GM23248 (cell line): Measurements from ENCODE around the gene TMEM43. TPM values are rescaled to one million over a fixed set of nuclear protein-coding genes. Genes with fewer than 3 reads are reported as not detected.
"Not testable (repeated sequence)": the region's sequence is repeated elsewhere in the genome, so short reads cannot be mapped to it uniquely, and the experiment has no call there.

ENCODE experiments used
- DNase-seq: peaks from one replicate; pipeline ENCODE4 v3.0.0-alpha.2; 2015
- H2AFZ ChIP-seq: fragments of 200-600 bp; sonication (generic); 2 replicates; pipeline ENCODE4 v1.6.1; 2016; ENCODE audit warnings: antibody characterized with exemption
- H3F3A ChIP-seq: fragments of 200-600 bp; sonication (generic); 2 replicates; pipeline ENCODE4 v1.6.1; 2016; ENCODE audit warnings: mild to moderate bottlenecking, antibody characterized with exemption, mixed run types; ENCODE audit not compliant: insufficient read depth
- H3K27ac ChIP-seq: fragments of 200-600 bp; sonication (generic); 2 replicates; pipeline ENCODE4 v1.5.1; 2016; ENCODE audit warnings: mild to moderate bottlenecking
- H3K27me3 ChIP-seq: fragments of 200-600 bp; sonication (generic); replicated peaks from 2 replicates; pipeline ENCODE4 v1.6.1; 2016; ENCODE audit warnings: mild to moderate bottlenecking; ENCODE audit not compliant: insufficient read depth
- H3K36me3 ChIP-seq: fragments of 200-600 bp; sonication (generic); 2 replicates; pipeline ENCODE4 v1.6.1; 2016; ENCODE audit warnings: low read depth, mild to moderate bottlenecking
- H3K4me1 ChIP-seq: fragments of 200-600 bp; sonication (generic); 2 replicates; pipeline ENCODE4 v1.6.1; 2016; ENCODE audit warnings: mild to moderate bottlenecking; ENCODE audit not compliant: insufficient read depth
- H3K4me2 ChIP-seq: fragments of 200-600 bp; sonication (generic); one replicate; pipeline ENCODE4 v1.6.1; 2016; ENCODE audit warnings: mild to moderate bottlenecking; ENCODE audit not compliant: unreplicated experiment
- H3K4me3 ChIP-seq: fragments of 200-600 bp; sonication (generic); 2 replicates; pipeline ENCODE4 v1.5.1; 2016; ENCODE audit warnings: mild to moderate bottlenecking
- H3K79me2 ChIP-seq: fragments of 200-600 bp; sonication (generic); 2 replicates; pipeline ENCODE4 v1.6.1; 2016; ENCODE audit warnings: mild to moderate bottlenecking; ENCODE audit not compliant: insufficient read depth
- H3K9ac ChIP-seq: fragments of 200-600 bp; sonication (generic); 2 replicates; pipeline ENCODE4 v1.6.1; 2016; ENCODE audit warnings: mild to moderate bottlenecking
- H3K9me2 ChIP-seq: fragments of 200-600 bp; sonication (generic); 2 replicates; pipeline ENCODE4 v1.6.1; 2016; ENCODE audit warnings: mixed run types, mild to moderate bottlenecking, moderate library complexity; ENCODE audit not compliant: insufficient read depth
- H3K9me3 ChIP-seq: fragments of 200-600 bp; sonication (generic); one replicate; pipeline ENCODE4 v1.6.1; 2017; ENCODE audit warnings: low read depth
- H4K20me1 ChIP-seq: fragments of 200-600 bp; sonication (generic); 2 replicates; pipeline ENCODE4 v1.6.0; 2016; ENCODE audit not compliant: insufficient read depth
- EZH2 ChIP-seq: fragments of 200-600 bp; sonication (generic); IDR thresholded peaks from 2 replicates; pipeline ENCODE4 v1.6.1; 2018; ENCODE audit warnings: antibody characterized with exemption, mild to moderate bottlenecking; ENCODE audit not compliant: insufficient read depth, poor library complexity, severe bottlenecking
- EZH2phosphoT487 ChIP-seq: fragments of 200-600 bp; sonication (generic); IDR thresholded peaks from 2 replicates; pipeline ENCODE4 v1.6.1; 2018; ENCODE audit warnings: antibody characterized with exemption, moderate library complexity, mild to moderate bottlenecking, low read depth; ENCODE audit not compliant: insufficient read depth
- WGBS, 2 experiments: methylation state at CpG; one replicate each; pipeline ENCODE4 v1.1.6; 2015 to 2017; ENCODE audit warnings: low lambda C conversion rate in 2 of 2, low coverage in 1 of 2; ENCODE audit errors: missing lambda C conversion rate in 2 of 2; 5-methylcytosine and 5-hydroxymethylcytosine counted together
- in situ Hi-C: fragments of 300-500 bp; cut with MboI; formaldehyde crosslinking; loops from 2 replicates; pipeline ENCODE4 v1.15.0; 2020
- polyA plus RNA-seq: library from polyadenylated mRNA; unstranded; fragments of >200 nt; fragmentation: Nextera tagmentation; extraction: Ambion mirVana; gene quantifications from 2 replicates; pipeline ENCODE4 v1.2.1, GENCODE V29; 2016
- total RNA-seq: library from RNA; depleted of rRNA; stranded (reverse); fragments of >200 nt; shearing (Covaris generic); gene quantifications from 2 replicates; pipeline ENCODE4 v1.2.3, GENCODE V29; 2014

TMEM43 gene
- total and polyA plus RNA-seq, 2 experiments from 2014 or later: 145 to 203 TPM

DNA sequence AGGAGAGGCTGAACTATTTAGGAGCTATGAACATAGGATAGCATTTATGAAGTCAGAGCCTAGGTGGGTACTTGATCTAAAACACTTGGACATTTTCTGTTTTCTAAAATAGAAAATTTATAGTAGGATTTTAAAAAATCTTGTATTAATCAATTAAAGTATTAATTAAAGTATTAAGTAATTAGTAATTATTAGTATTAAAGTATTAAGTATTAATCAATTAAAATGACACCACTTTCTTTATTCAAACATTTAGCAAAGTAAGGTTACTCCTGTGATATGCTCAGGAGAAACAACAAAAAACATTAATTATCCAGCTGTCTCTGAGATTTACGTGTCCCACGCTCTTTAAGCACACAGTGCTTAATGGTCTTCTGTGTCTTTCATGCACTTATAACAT is 32.4 kb upstream of the TMEM43 start:
- Histone ChIP-seq H4K20me1 (no peaks in the 10 kb centered on the region), H3F3A (no peaks in the 10 kb centered on the region), H3K9me3 (no peaks in the 10 kb centered on the region), H3K27ac (no peak overlapping the region), H3K36me3 (no peaks in the 10 kb centered on the region), H3K4me1 (no peaks in the 10 kb centered on the region), H3K27me3 (no peaks in the 10 kb centered on the region), H3K9me2 (no peaks in the 10 kb centered on the region), H3K9ac (no peak overlapping the region), H3K4me2 (no peak overlapping the region), H3K79me2 (no peaks in the 10 kb centered on the region), H2AFZ (no peak overlapping the region), H3K4me3 (no peak overlapping the region)
- in situ Hi-C loops: no loop called here
- no peak for TF ChIP-seq EZH2phosphoT487
- no peak for TF ChIP-seq EZH2
- WGBS, 2 experiments: 95 to 96% methylated on average over 2 of the region's 2 CpGs
- no peak for DNase-seq

GRCh38 chr3:14093831-14094230 is 31.0 kb upstream of the TMEM43 start:
- Histone ChIP-seq H3K4me1 (no peaks in the 10 kb centered on the region), H3K79me2 (no peaks in the 10 kb centered on the region), H3K9ac (no peak overlapping the region), H3K36me3 (no peaks in the 10 kb centered on the region), H3K27ac (no peak overlapping the region), H3K4me2 (no peak overlapping the region), H3K27me3 (no peaks in the 10 kb centered on the region), H3K9me3 (no peaks in the 10 kb centered on the region), H3K4me3 (no peak overlapping the region), H3K9me2 (no peaks in the 10 kb centered on the region), H2AFZ (no peak overlapping the region), H4K20me1 (no peaks in the 10 kb centered on the region), H3F3A (no peaks in the 10 kb centered on the region)
- in situ Hi-C loops: no loop called here
- no peak for TF ChIP-seq EZH2
- no peak for TF ChIP-seq EZH2phosphoT487
- no peak for DNase-seq

GRCh38 chr3:14096742-14097141 is 28.1 kb upstream of the TMEM43 start:
- no peaks in the 10 kb centered on the region for H3K36me3 ChIP-seq

DNA sequence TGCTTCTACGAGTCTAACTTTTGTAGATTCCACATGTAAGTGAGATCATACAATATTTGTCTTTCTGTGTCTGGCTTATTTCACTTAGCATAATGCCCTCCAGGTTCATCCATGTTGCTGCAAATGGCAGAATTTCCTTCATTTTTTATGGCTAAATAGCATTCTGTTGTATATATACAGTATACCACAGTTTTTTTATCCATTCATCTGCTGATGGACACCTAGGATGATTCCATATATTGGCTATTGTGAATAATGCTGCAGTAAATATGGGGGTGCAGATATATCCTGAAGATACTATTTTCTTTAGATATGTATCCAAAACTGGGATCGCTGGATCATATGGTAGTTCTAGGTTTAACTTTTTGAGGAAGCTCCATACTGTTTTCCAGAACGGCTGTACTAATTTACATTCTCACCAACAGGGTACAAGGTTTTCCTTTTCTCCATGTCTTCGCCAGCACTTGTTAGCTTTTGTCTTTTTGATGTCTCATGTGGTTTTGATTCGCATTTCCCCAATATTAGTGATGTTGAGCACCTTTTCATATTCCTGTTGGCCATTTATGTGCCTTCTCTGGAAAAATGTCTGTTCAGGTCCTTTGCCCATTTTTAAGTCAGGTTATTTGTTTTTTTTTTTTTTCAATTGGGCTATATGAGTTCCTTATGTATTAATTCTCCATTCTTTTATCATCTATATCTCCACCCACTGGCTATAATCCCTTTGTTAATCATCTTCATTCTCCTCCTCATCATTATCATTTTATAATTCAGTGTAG is 27.0 kb upstream of the TMEM43 start:
- in situ Hi-C loops: no loop called here
- H3F3A ChIP-seq: no peaks in the 10 kb centered on the region
- H2AFZ ChIP-seq: no peak overlapping the region
- no peaks in the 10 kb centered on the region for H3K9me3 ChIP-seq
- no peak for DNase-seq
- H3K4me3 ChIP-seq: no peak overlapping the region
- WGBS, 2 experiments: 41 to 51% methylated on average over 5 of the region's 5 CpGs
- H3K79me2 ChIP-seq: no peaks in the 10 kb centered on the region
- no peak for TF ChIP-seq EZH2phosphoT487
- TF ChIP-seq EZH2: no peak
- no peak overlapping the region for H3K9ac ChIP-seq
- H4K20me1 ChIP-seq: no peaks in the 10 kb centered on the region
- no peaks in the 10 kb centered on the region for H3K27me3 ChIP-seq
- no peak overlapping the region for H3K27ac ChIP-seq
- H3K9me2 ChIP-seq: no peaks in the 10 kb centered on the region
- H3K36me3 ChIP-seq: no peaks in the 10 kb centered on the region
- H3K4me2 ChIP-seq: no peak overlapping the region
- no peaks in the 10 kb centered on the region for H3K4me1 ChIP-seq

More at GRCh38 chr3:14096742-14097141, 28.1 kb upstream of the TMEM43 start:
- H3K4me2 ChIP-seq: no peak overlapping the region
- H3K9ac ChIP-seq: no peak overlapping the region
- no peak overlapping the region for H3K4me3 ChIP-seq
- no peaks in the 10 kb centered on the region for H3F3A ChIP-seq
- TF ChIP-seq EZH2 (no peak), EZH2phosphoT487 (no peak)
- DNase-seq: no peak
- no peaks in the 10 kb centered on the region for H3K27me3 ChIP-seq
- H3K27ac ChIP-seq: no peak overlapping the region
- no peaks in the 10 kb centered on the region for H4K20me1 ChIP-seq
- no peaks in the 10 kb centered on the region for H3K79me2 ChIP-seq
- H3K4me1 ChIP-seq: no peaks in the 10 kb centered on the region
- H3K9me2 ChIP-seq: no peaks in the 10 kb centered on the region
- in situ Hi-C loops: no loop called here
- H2AFZ ChIP-seq: no peak overlapping the region
- 44 to 46% methylated on average over 3 of the region's 3 CpGs for WGBS, 2 experiments
- H3K9me3 ChIP-seq: no peaks in the 10 kb centered on the region

DNA sequence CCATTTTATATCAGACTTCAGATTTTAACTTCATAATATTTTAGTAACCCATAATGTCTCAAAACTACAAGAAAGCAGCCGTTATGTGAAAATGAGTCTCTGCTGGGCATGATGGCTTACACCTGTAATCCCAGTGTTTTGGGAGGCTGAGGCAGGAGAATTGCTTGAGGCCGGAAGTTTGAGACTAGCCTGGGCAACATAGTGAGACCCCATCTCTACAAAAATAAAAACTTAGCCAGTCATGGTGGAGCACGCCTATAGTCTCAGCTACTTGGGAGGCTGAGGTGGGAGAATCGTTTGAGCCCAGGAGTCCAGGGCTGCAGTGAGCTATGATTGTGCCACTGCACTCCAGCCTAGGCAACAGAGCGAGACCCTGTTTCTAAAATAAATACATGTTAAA is 15.0 kb upstream of the TMEM43 start:
- H3K4me1 ChIP-seq, H3K79me2 ChIP-seq, H3K9me2 ChIP-seq, H3K27me3 ChIP-seq, H3K4me3 ChIP-seq, H4K20me1 ChIP-seq, H3K9ac ChIP-seq, in situ Hi-C loops, H2AFZ ChIP-seq, H3F3A ChIP-seq, H3K4me2 ChIP-seq, DNase-seq, H3K27ac ChIP-seq, H3K9me3 ChIP-seq: not testable (repeated sequence)
- 89 to 96% methylated on average over 5 of the region's 5 CpGs for WGBS, 2 experiments
- H3K36me3 ChIP-seq: 0 out of 2 replicates have a peak, but pooled peaks cover 18% of the 10 kb centered on the region
